Trophoblast cell (in vitro differentiated cells and primary cell): ENCODE results near the gene RUBCNL.

Experiments used
- DNase-seq, 2 donors: peaks; one replicate each; pipeline ENCODE4 v3.0.0-alpha.2; 2016
- H2AFZ ChIP-seq: 2 replicates; pipeline ENCODE4 v1.6.1; 2013; ENCODE audit warnings: low read length, moderate library complexity, mild to moderate bottlenecking; ENCODE audit not compliant: insufficient read depth, poor library complexity
- H2AK5ac ChIP-seq: 2 replicates; pipeline ENCODE4 v1.6.1; 2013; ENCODE audit warnings: mild to moderate bottlenecking, low read length
- H2BK120ac ChIP-seq: 2 replicates; pipeline ENCODE4 v1.6.1; 2013; ENCODE audit warnings: low read length, mild to moderate bottlenecking, moderate library complexity; ENCODE audit not compliant: insufficient read depth, poor library complexity
- H2BK12ac ChIP-seq: 2 replicates; pipeline ENCODE4 v1.6.1; 2013; ENCODE audit warnings: mild to moderate bottlenecking, low read length, moderate library complexity
- H2BK5ac ChIP-seq: 2 replicates; pipeline ENCODE4 v1.6.1; 2013; ENCODE audit warnings: low read length, low read depth, moderate library complexity, mild to moderate bottlenecking; ENCODE audit not compliant: poor library complexity
- H3K14ac ChIP-seq: 2 replicates; pipeline ENCODE4 v1.6.1; 2013; ENCODE audit warnings: mild to moderate bottlenecking, low read length
- H3K18ac ChIP-seq: 2 replicates; pipeline ENCODE4 v1.6.1; 2013; ENCODE audit warnings: mild to moderate bottlenecking, low read length
- H3K23ac ChIP-seq: 2 replicates; pipeline ENCODE4 v1.6.1; 2013; ENCODE audit warnings: low read length
- H3K27ac ChIP-seq: 2 replicates; pipeline ENCODE4 v1.5.1; 2013; ENCODE audit warnings: low read depth, mild to moderate bottlenecking, inconsistent platforms, low read length, moderate library complexity
- H3K27me3 ChIP-seq: 2 replicates; pipeline ENCODE4 v1.6.1; 2013; ENCODE audit warnings: inconsistent platforms, mild to moderate bottlenecking, low read length, moderate library complexity; ENCODE audit not compliant: insufficient read depth
- H3K36me3 ChIP-seq, 2 experiments: 1 replicate in 1 of 2; 2 replicates in 1 of 2; pipeline ENCODE4 v1.6.1; 2013; ENCODE audit warnings: low read length in 2 of 2, mild to moderate bottlenecking in 2 of 2, moderate library complexity in 1 of 2; ENCODE audit not compliant: insufficient read depth in 2 of 2, control insufficient read depth in 1 of 2
- H3K4ac ChIP-seq: 2 replicates; pipeline ENCODE4 v1.6.1; 2013; ENCODE audit warnings: low read depth, mild to moderate bottlenecking, low read length, moderate library complexity
- H3K4me1 ChIP-seq, 2 experiments: 1 replicate in 1 of 2; 2 replicates in 1 of 2; pipeline ENCODE4 v1.6.1; 2013; ENCODE audit warnings: low read length in 2 of 2, mild to moderate bottlenecking in 2 of 2, moderate library complexity in 1 of 2; ENCODE audit not compliant: insufficient read depth in 2 of 2, control insufficient read depth in 1 of 2
- H3K4me2 ChIP-seq: 2 replicates; pipeline ENCODE4 v1.6.1; 2013; ENCODE audit warnings: inconsistent platforms, mild to moderate bottlenecking, low read length, moderate library complexity
- H3K4me3 ChIP-seq: 2 replicates; pipeline ENCODE4 v1.5.1; 2013; ENCODE audit warnings: mild to moderate bottlenecking, low read depth, low read length, inconsistent platforms
- H3K79me1 ChIP-seq: one replicate; pipeline ENCODE4 v1.6.1; 2013; ENCODE audit warnings: low read length
- H3K79me2 ChIP-seq: 2 replicates; pipeline ENCODE4 v1.6.1; 2013; ENCODE audit warnings: low read length, mild to moderate bottlenecking; ENCODE audit not compliant: control insufficient read depth, insufficient read depth, poor library complexity
- H3K9ac ChIP-seq: 2 replicates; pipeline ENCODE4 v1.6.1; 2013; ENCODE audit warnings: mild to moderate bottlenecking, low read length
- H3K9me3 ChIP-seq: 2 replicates; pipeline ENCODE4 v1.6.1; 2013; ENCODE audit warnings: low read depth, mild to moderate bottlenecking, control low read depth, inconsistent platforms, low read length; ENCODE audit not compliant: insufficient read depth
- H4K12ac ChIP-seq: 2 replicates; pipeline ENCODE4 v1.6.1; 2013; ENCODE audit warnings: low read depth, mild to moderate bottlenecking, low read length, moderate library complexity
- H4K8ac ChIP-seq: 2 replicates; pipeline ENCODE4 v1.6.1; 2013; ENCODE audit warnings: low read depth, mild to moderate bottlenecking, low read length, moderate library complexity
- H4K91ac ChIP-seq: one replicate; pipeline ENCODE4 v1.6.1; 2013; ENCODE audit warnings: low read depth, mild to moderate bottlenecking, low read length, moderate library complexity
- WGBS: extraction: QIAGEN DNeasy Blood & Tissue Kit; methylation state at CpG from one replicate; pipeline ENCODE4 v1.1.7; 2013; ENCODE audit warnings: missing lambda C conversion rate; ENCODE audit not compliant: insufficient read length, insufficient coverage; ENCODE audit errors: extremely low coverage; 5-methylcytosine and 5-hydroxymethylcytosine counted together

Gene RUBCNL

GRCh38 chr13:46369506-46370277 is 17.4 kb downstream of the RUBCNL start:
- no peak overlapping the region for H4K8ac ChIP-seq
- no peak overlapping the region for H3K9ac ChIP-seq
- no peak overlapping the region for H2BK12ac ChIP-seq
- H2BK5ac ChIP-seq, result no peak overlapping the region
- H3K14ac ChIP-seq, result no peak overlapping the region
- no peak overlapping the region for H3K4ac ChIP-seq
- no peak overlapping the region for H3K4me2 ChIP-seq
- no peaks in the 10 kb centered on the region for H3K36me3 ChIP-seq
- no peaks in the 10 kb centered on the region for H3K27me3 ChIP-seq
- no CpG with 5 or more reads among the region's 4 CpGs for WGBS
- H3K79me1 ChIP-seq, result no peaks in the 10 kb centered on the region
- H3K23ac ChIP-seq, result no peak overlapping the region
- no peak overlapping the region for H2AK5ac ChIP-seq
- no peaks in the 10 kb centered on the region for H3K9me3 ChIP-seq
- no peak overlapping the region for H3K18ac ChIP-seq
- H3K79me2 ChIP-seq, result no peaks in the 10 kb centered on the region
- no peak overlapping the region for H3K4me3 ChIP-seq
- H3K4me1 ChIP-seq, result no peaks in the 10 kb centered on the region
- no peak overlapping the region for H2AFZ ChIP-seq
- H3K27ac ChIP-seq, result no peak overlapping the region
- H4K91ac ChIP-seq, result no peak overlapping the region
- H2BK120ac ChIP-seq, result no peak overlapping the region
- peak; percentile 49 to 73 for DNase-seq
- no peak overlapping the region for H4K12ac ChIP-seq

GRCh38 chr13:46367617-46368327 is 19.3 kb downstream of the RUBCNL start:
- no CpG with 5 or more reads among the region's 3 CpGs for WGBS
- no peaks in the 10 kb centered on the region for H3K36me3 ChIP-seq
- no peak for DNase-seq
- no peak overlapping the region for H2BK120ac ChIP-seq
- H3K18ac ChIP-seq, result no peak overlapping the region
- no peak overlapping the region for H3K9ac ChIP-seq
- H2BK12ac ChIP-seq, result no peak overlapping the region
- H2BK5ac ChIP-seq, result no peak overlapping the region
- no peak overlapping the region for H4K91ac ChIP-seq
- no peak overlapping the region for H3K27ac ChIP-seq
- no peaks in the 10 kb centered on the region for H3K4me1 ChIP-seq
- H3K4ac ChIP-seq, result no peak overlapping the region
- no peak overlapping the region for H3K4me2 ChIP-seq
- no peak overlapping the region for H3K23ac ChIP-seq
- no peak overlapping the region for H4K12ac ChIP-seq
- no peaks in the 10 kb centered on the region for H3K27me3 ChIP-seq
- no peak overlapping the region for H2AFZ ChIP-seq
- H3K79me1 ChIP-seq, result no peaks in the 10 kb centered on the region
- H3K79me2 ChIP-seq, result no peaks in the 10 kb centered on the region
- no peak overlapping the region for H3K14ac ChIP-seq
- H2AK5ac ChIP-seq, result no peak overlapping the region
- no peak overlapping the region for H3K4me3 ChIP-seq
- H3K9me3 ChIP-seq, result no peaks in the 10 kb centered on the region
- no peak overlapping the region for H4K8ac ChIP-seq

- WGBS, result no CpG with 5 or more reads among the region's 7 CpGs
- no peak overlapping the region for H4K12ac ChIP-seq
- H2BK5ac ChIP-seq, result no peak overlapping the region
- H3K23ac ChIP-seq, result no peak overlapping the region
- no peak overlapping the region for H3K4me3 ChIP-seq
- H4K8ac ChIP-seq, result no peak overlapping the region
- H3K9ac ChIP-seq, result no peak overlapping the region
- H4K91ac ChIP-seq, result no peak overlapping the region
- H3K27ac ChIP-seq, result no peak overlapping the region
- H2BK120ac ChIP-seq, result no peak overlapping the region
- H2AFZ ChIP-seq, result no peak overlapping the region
- no peak overlapping the region for H3K4ac ChIP-seq
- no peak overlapping the region for H2BK12ac ChIP-seq
- no peaks in the 10 kb centered on the region for H3K79me2 ChIP-seq
- no peak overlapping the region for H2AK5ac ChIP-seq
- H3K4me2 ChIP-seq, result no peak overlapping the region
- H3K27me3 ChIP-seq, result no peaks in the 10 kb centered on the region
- no peak overlapping the region for H3K14ac ChIP-seq
- no peaks in the 10 kb centered on the region for H3K79me1 ChIP-seq
- no peak for DNase-seq
- no peaks in the 10 kb centered on the region for H3K4me1 ChIP-seq
- H3K9me3 ChIP-seq, result no peaks in the 10 kb centered on the region
- H3K36me3 ChIP-seq, result no peaks in the 10 kb centered on the region
- H3K18ac ChIP-seq, result no peak overlapping the region
These were observed 25.6 kb downstream of the RUBCNL start for GRCh38 chr13:46361276-46361934.

- no peak overlapping the region for H3K18ac ChIP-seq
- no peak overlapping the region for H2AFZ ChIP-seq
- H3K14ac ChIP-seq, result no peak overlapping the region
- H3K9ac ChIP-seq, result no peak overlapping the region
- no peaks in the 10 kb centered on the region for H3K4me1 ChIP-seq
- H3K36me3 ChIP-seq, result no peaks in the 10 kb centered on the region
- H3K23ac ChIP-seq, result no peak overlapping the region
- H4K8ac ChIP-seq, result no peak overlapping the region
- no peaks in the 10 kb centered on the region for H3K27me3 ChIP-seq
- no peak overlapping the region for H2BK5ac ChIP-seq
- H3K79me2 ChIP-seq, result no peaks in the 10 kb centered on the region
- no peaks in the 10 kb centered on the region for H3K79me1 ChIP-seq
- H2AK5ac ChIP-seq, result no peak overlapping the region
- no peak overlapping the region for H3K4me2 ChIP-seq
- no peak for DNase-seq
- no CpG with 5 or more reads among the region's 3 CpGs for WGBS
- H4K91ac ChIP-seq, result no peak overlapping the region
- no peak overlapping the region for H2BK120ac ChIP-seq
- no peak overlapping the region for H2BK12ac ChIP-seq
- no peak overlapping the region for H4K12ac ChIP-seq
- H3K4me3 ChIP-seq, result no peak overlapping the region
- H3K9me3 ChIP-seq, result no peaks in the 10 kb centered on the region
- no peak overlapping the region for H3K27ac ChIP-seq
- no peak overlapping the region for H3K4ac ChIP-seq
These were observed 26.4 kb downstream of the RUBCNL start for GRCh38 chr13:46360604-46361003.
